DOHH2 (cell line): Measurements from ENCODE around the gene ANXA5.

ENCODE experiments used
- H3F3A ChIP-seq: fragments of 200-600 bp; sonication (generic), shearing (Covaris generic); 2 replicates; pipeline ENCODE4 v1.6.0; 2016; ENCODE audit warnings: antibody characterized with exemption, mild to moderate bottlenecking; ENCODE audit not compliant: control insufficient read depth, insufficient read depth
- H3K27ac ChIP-seq: fragments of 200-600 bp; sonication (generic); 2 replicates; pipeline ENCODE4 v1.5.1; 2014; ENCODE audit warnings: low read depth, mild to moderate bottlenecking, low read length, moderate library complexity
- H3K27me3 ChIP-seq: fragments of 200-600 bp; sonication (generic); 2 replicates; pipeline ENCODE4 v1.6.1; 2014; ENCODE audit warnings: mild to moderate bottlenecking, low read length, mixed read lengths; ENCODE audit not compliant: control insufficient read depth
- H3K36me3 ChIP-seq: fragments of 200-600 bp; sonication (generic); 2 replicates; pipeline ENCODE4 v1.6.1; 2014; ENCODE audit warnings: mild to moderate bottlenecking, low read length, moderate library complexity, mixed read lengths; ENCODE audit not compliant: control insufficient read depth
- H3K4me1 ChIP-seq: fragments of 200-600 bp; sonication (generic); 2 replicates; pipeline ENCODE4 v1.6.1; 2014; ENCODE audit warnings: mild to moderate bottlenecking, low read length, mixed read lengths; ENCODE audit not compliant: control insufficient read depth
- H3K4me2 ChIP-seq: fragments of 200-600 bp; sonication (generic); 2 replicates; pipeline ENCODE4 v1.6.0; 2014; ENCODE audit warnings: mild to moderate bottlenecking, low read length, moderate library complexity
- H3K4me3 ChIP-seq: fragments of 200-600 bp; sonication (generic); 2 replicates; pipeline ENCODE4 v1.5.1; 2014; ENCODE audit warnings: mild to moderate bottlenecking, low read length, mixed read lengths
- H3K79me2 ChIP-seq: fragments of 200-600 bp; sonication (generic); 2 replicates; pipeline ENCODE4 v1.6.1; 2014; ENCODE audit warnings: mild to moderate bottlenecking, low read length, mixed read lengths; ENCODE audit not compliant: control insufficient read depth
- H3K9me2 ChIP-seq: fragments of 200-600 bp; sonication (generic); replicated peaks from 2 replicates; pipeline ENCODE4 v1.6.1; 2014; ENCODE audit warnings: mild to moderate bottlenecking, low read length, mixed read lengths; ENCODE audit not compliant: control insufficient read depth
- H3K9me3 ChIP-seq: fragments of 200-600 bp; sonication (generic); 2 replicates; pipeline ENCODE4 v1.6.1; 2014; ENCODE audit warnings: antibody characterized with exemption, low read length, mixed read lengths; ENCODE audit not compliant: control insufficient read depth, insufficient read depth
- H4K20me1 ChIP-seq: fragments of 200-600 bp; sonication (generic); 2 replicates; pipeline ENCODE4 v1.6.0; 2014; ENCODE audit warnings: low read depth, mild to moderate bottlenecking, antibody characterized with exemption, low read length, moderate library complexity; ENCODE audit not compliant: control insufficient read depth, insufficient read depth
- EZH2phosphoT487 ChIP-seq: fragments of 200-600 bp; sonication (generic); IDR thresholded peaks from 2 replicates; pipeline ENCODE4 v1.6.1; 2017; ENCODE audit warnings: borderline replicate concordance, mild to moderate bottlenecking, antibody characterized with exemption, low read length, moderate library complexity, mixed read lengths
- TF ChIP-seq, protein P1 (sequence below): fragments of 200-600 bp; sonication (generic); IDR thresholded peaks from one replicate; pipeline ENCODE4 v1.5.1; 2014; ENCODE audit warnings: antibody characterized with exemption, mild to moderate bottlenecking, low read depth, low read length; ENCODE audit not compliant: poor library complexity, severe bottlenecking

The ANXA5 gene

DNA sequence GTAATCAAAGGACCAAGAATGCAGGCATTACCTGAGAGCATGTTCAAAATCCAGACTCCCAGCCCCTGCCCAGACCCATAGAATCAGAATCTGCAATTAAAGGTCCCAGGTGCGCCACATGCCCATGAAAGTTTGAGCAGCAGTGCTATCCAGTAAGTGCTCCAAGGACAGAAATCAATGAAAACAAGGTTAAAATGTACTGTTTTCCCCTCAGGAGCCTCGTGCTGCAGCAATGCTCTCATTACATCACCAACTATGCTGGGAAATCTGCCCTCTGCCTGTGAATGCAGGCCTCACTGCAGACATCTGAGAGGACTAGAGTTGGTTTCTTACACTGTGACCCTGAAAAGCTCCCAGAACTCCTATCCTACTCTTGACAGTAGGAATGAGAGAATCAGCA, 21.1 kb downstream of the ANXA5 start:
- H3K36me3 ChIP-seq, result peaks cover 19% of the 10 kb centered on the region

DNA sequence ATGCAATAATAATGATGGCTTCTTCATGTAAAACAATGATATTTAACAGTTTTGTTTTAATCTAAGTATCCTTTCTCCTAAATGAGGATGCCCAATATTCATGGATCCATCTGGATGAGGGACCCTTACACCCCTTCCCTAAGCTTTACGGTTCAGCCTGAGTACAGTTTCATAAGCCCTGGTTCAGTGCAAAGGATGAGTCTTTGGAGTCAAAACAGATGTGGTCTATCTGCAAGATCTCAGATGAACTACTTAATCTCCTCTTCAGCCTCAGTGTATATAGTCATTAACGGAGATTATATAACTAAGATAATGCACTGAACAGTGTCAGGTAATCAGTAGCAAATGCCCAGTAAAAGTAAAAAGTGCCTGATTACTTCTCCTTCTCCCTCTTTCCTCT, 22.1 kb downstream of the ANXA5 start:
- no peaks in the 10 kb centered on the region for H3K9me3 ChIP-seq
- no peaks in the 10 kb centered on the region for H3K4me1 ChIP-seq
- no peak overlapping the region for H3K4me3 ChIP-seq
- no peaks in the 10 kb centered on the region for H3K27me3 ChIP-seq
- no peak overlapping the region for H3K27ac ChIP-seq
- H3K36me3 ChIP-seq, result peaks cover 13% of the 10 kb centered on the region
- H3K4me2 ChIP-seq, result no peak overlapping the region
- no peaks in the 10 kb centered on the region for H3K9me2 ChIP-seq
- TF ChIP-seq, protein P1, sequence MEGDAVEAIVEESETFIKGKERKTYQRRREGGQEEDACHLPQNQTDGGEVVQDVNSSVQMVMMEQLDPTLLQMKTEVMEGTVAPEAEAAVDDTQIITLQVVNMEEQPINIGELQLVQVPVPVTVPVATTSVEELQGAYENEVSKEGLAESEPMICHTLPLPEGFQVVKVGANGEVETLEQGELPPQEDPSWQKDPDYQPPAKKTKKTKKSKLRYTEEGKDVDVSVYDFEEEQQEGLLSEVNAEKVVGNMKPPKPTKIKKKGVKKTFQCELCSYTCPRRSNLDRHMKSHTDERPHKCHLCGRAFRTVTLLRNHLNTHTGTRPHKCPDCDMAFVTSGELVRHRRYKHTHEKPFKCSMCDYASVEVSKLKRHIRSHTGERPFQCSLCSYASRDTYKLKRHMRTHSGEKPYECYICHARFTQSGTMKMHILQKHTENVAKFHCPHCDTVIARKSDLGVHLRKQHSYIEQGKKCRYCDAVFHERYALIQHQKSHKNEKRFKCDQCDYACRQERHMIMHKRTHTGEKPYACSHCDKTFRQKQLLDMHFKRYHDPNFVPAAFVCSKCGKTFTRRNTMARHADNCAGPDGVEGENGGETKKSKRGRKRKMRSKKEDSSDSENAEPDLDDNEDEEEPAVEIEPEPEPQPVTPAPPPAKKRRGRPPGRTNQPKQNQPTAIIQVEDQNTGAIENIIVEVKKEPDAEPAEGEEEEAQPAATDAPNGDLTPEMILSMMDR, result no peak
- TF ChIP-seq EZH2phosphoT487, result no peak
- H4K20me1 ChIP-seq, result no peaks in the 10 kb centered on the region
- H3F3A ChIP-seq, result no peaks in the 10 kb centered on the region
- no peaks in the 10 kb centered on the region for H3K79me2 ChIP-seq

More for the DNA sequence above, 21.1 kb downstream of the ANXA5 start:
- H4K20me1 ChIP-seq, result no peaks in the 10 kb centered on the region
- H3K27me3 ChIP-seq, result no peaks in the 10 kb centered on the region
- no peaks in the 10 kb centered on the region for H3K9me2 ChIP-seq
- H3K79me2 ChIP-seq, result no peaks in the 10 kb centered on the region
- TF ChIP-seq, protein P1, result no peak
- no peak for TF ChIP-seq EZH2phosphoT487
- H3K9me3 ChIP-seq, result no peaks in the 10 kb centered on the region
- H3K4me1 ChIP-seq, result no peaks in the 10 kb centered on the region
- H3K27ac ChIP-seq, result no peak overlapping the region
- no peak overlapping the region for H3K4me2 ChIP-seq
- no peaks in the 10 kb centered on the region for H3F3A ChIP-seq
- H3K4me3 ChIP-seq, result no peak overlapping the region

DNA sequence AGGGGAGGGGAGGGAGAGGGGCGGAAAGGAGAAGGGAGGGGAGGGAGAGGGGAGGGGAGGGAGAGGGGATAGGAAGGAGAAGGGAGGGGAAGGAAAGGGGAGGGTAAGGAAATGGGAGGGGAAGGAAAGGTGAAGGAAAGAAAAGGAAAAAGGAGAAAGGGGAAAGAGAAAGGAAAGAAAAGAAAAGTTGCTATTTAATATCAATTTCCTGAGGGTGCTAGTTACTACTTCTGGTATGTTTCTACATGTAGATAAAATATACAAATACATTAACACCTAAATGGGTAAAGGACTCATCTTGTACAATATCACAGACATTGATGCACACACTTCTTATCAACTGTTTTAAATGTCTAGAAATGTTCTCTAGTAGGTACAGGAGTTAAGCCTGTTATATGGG, 22.6 kb downstream of the ANXA5 start:
- H3K4me2 ChIP-seq, result no peak overlapping the region
- H3K27me3 ChIP-seq, result no peaks in the 10 kb centered on the region
- no peaks in the 10 kb centered on the region for H3K9me2 ChIP-seq
- H3F3A ChIP-seq, result no peaks in the 10 kb centered on the region
- no peaks in the 10 kb centered on the region for H3K4me1 ChIP-seq
- peaks cover 17% of the 10 kb centered on the region for H3K36me3 ChIP-seq
- H3K9me3 ChIP-seq, result no peaks in the 10 kb centered on the region
- no peaks in the 10 kb centered on the region for H3K79me2 ChIP-seq
- no peak overlapping the region for H3K4me3 ChIP-seq
- no peak overlapping the region for H3K27ac ChIP-seq
- TF ChIP-seq EZH2phosphoT487, result no peak
- TF ChIP-seq, protein P1, result no peak
- no peaks in the 10 kb centered on the region for H4K20me1 ChIP-seq

DNA sequence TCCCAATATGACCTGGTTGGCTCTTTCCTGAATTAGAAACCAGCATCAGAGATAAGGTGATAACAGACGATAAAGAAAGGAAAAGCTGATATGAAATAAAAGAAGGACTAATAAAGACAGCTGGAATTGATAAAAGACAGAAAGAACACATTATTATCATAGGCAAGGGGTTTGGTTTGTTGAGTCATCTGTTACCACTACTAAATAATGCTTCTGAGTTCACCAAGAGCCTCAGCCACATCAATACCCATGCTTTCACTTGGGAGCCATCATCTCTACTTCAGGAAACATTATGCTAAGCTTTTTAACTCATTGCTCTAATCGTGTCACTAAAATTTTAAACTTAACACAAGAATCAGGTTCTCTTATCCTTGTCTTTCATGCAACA, 27.6 kb downstream of the ANXA5 start:
- H4K20me1 ChIP-seq, result no peaks in the 10 kb centered on the region
- no peaks in the 10 kb centered on the region for H3K4me1 ChIP-seq
- H3K9me3 ChIP-seq, result no peaks in the 10 kb centered on the region
- H3K79me2 ChIP-seq, result no peaks in the 10 kb centered on the region
- H3F3A ChIP-seq, result no peaks in the 10 kb centered on the region
- H3K4me2 ChIP-seq, result no peak overlapping the region
- no peaks in the 10 kb centered on the region for H3K9me2 ChIP-seq
- TF ChIP-seq, protein P1, result no peak
- no peak for TF ChIP-seq EZH2phosphoT487
- H3K36me3 ChIP-seq, result peaks cover 19% of the 10 kb centered on the region
- no peaks in the 10 kb centered on the region for H3K27me3 ChIP-seq
- H3K27ac ChIP-seq, result no peak overlapping the region
- H3K4me3 ChIP-seq, result no peak overlapping the region
